ENCODE data around the gene CELF2. TPM values are rescaled to one million over a fixed set of nuclear protein-coding genes. Genes with fewer than 3 reads are reported as not detected.

The CELF2 gene
- total RNA-seq, 1 experiment from 2014 or later, result 0.27 TPM

- no peaks in the 10 kb centered on the region for H3K4me1 ChIP-seq
- BruUV-seq (replicated peaks), result no TSS peak
- intact Hi-C loops (cut with micrococcal nuclease; ENCODE audit: unreplicated experiment), result no loop called here
- no peaks in the 10 kb centered on the region; the same call in 1 of the 2 replicates for H3K27me3 ChIP-seq (replicated peaks; ENCODE audit: control insufficient read depth, insufficient read depth, low read length)
- Mint-ChIP-seq H3K4me3 (ENCODE audit: unreplicated experiment) (no peak overlapping the region), H3K27me3 (ENCODE audit: insufficient read depth, unreplicated experiment) (peaks cover 9% of the 10 kb centered on the region), H3K4me1 (ENCODE audit: low read depth, unreplicated experiment) (no peaks in the 10 kb centered on the region), H3K27ac (ENCODE audit: unreplicated experiment) (no peak overlapping the region), H3K36me3 (ENCODE audit: insufficient read depth, unreplicated experiment) (no peaks in the 10 kb centered on the region), H3K9me3 (ENCODE audit: unreplicated experiment) (no peaks in the 10 kb centered on the region)
- ChIA-PET POLR2A (no interaction called here), CTCF (interaction anchor here (0.5 kb wide), 1 partner anchor 35 kb away, joined by 3 read pairs; no protein-coding TSS in a partner anchor)
- no peak for DNase-seq
- H3K36me3 ChIP-seq (ENCODE audit: control insufficient read depth, insufficient read depth, low read length), result no peaks in the 10 kb centered on the region
- H3K4me3 ChIP-seq (ENCODE audit: low read depth, low read length), result no peak overlapping the region
- no peak for TF ChIP-seq CTCF (IDR thresholded peaks at IDR 0.05; ENCODE audit: insufficient read depth in 1 of 2, low read depth in 1 of 2, low read length in 1 of 2, severe bottlenecking in 1 of 2, unreplicated experiment in 1 of 2)
- no peaks in the 10 kb centered on the region for H3K9me3 ChIP-seq
These were observed 226.0 kb downstream of the CELF2 start for GRCh38 chr10:11243425-11244222.

GRCh38 chr10:11245095-11245479 lies 227.4 kb downstream of the CELF2 start:
- H3K27ac Mint-ChIP-seq (ENCODE audit: unreplicated experiment), result no peak overlapping the region
- ChIA-PET POLR2A (no interaction called here), CTCF (no interaction called here)
- Histone ChIP-seq H3K4me3 (ENCODE audit: low read depth, low read length) (no peak overlapping the region), H3K27me3 (replicated peaks; ENCODE audit: control insufficient read depth, insufficient read depth, low read length) (no peaks in the 10 kb centered on the region; the same call in 1 of the 2 replicates), H3K4me1 (no peaks in the 10 kb centered on the region), H3K9me3 (no peaks in the 10 kb centered on the region), H3K36me3 (ENCODE audit: control insufficient read depth, insufficient read depth, low read length) (no peaks in the 10 kb centered on the region)
- no peaks in the 10 kb centered on the region for H3K36me3 Mint-ChIP-seq (ENCODE audit: insufficient read depth, unreplicated experiment)
- BruUV-seq (replicated peaks), result no TSS peak
- H3K4me1 Mint-ChIP-seq (ENCODE audit: low read depth, unreplicated experiment), result no peaks in the 10 kb centered on the region
- no peak overlapping the region for H3K4me3 Mint-ChIP-seq (ENCODE audit: unreplicated experiment)
- H3K27me3 Mint-ChIP-seq (ENCODE audit: insufficient read depth, unreplicated experiment), result peaks cover 17% of the 10 kb centered on the region
- no peak for TF ChIP-seq CTCF (IDR thresholded peaks at IDR 0.05; ENCODE audit: insufficient read depth in 1 of 2, low read depth in 1 of 2, low read length in 1 of 2, severe bottlenecking in 1 of 2, unreplicated experiment in 1 of 2)
- H3K9me3 Mint-ChIP-seq (ENCODE audit: unreplicated experiment), result no peaks in the 10 kb centered on the region
- intact Hi-C loops (cut with micrococcal nuclease; ENCODE audit: unreplicated experiment), result no loop called here
- no peak for DNase-seq

- H3K4me1 ChIP-seq, result no peaks in the 10 kb centered on the region
- ChIA-PET CTCF (no interaction called here), POLR2A (no interaction called here)
- no peaks in the 10 kb centered on the region for H3K9me3 ChIP-seq
- no TSS peak for BruUV-seq (replicated peaks)
- intact Hi-C loops (cut with micrococcal nuclease; ENCODE audit: unreplicated experiment), result no loop called here
- Mint-ChIP-seq H3K27ac (ENCODE audit: unreplicated experiment) (no peak overlapping the region), H3K36me3 (ENCODE audit: insufficient read depth, unreplicated experiment) (no peaks in the 10 kb centered on the region), H3K27me3 (ENCODE audit: insufficient read depth, unreplicated experiment) (peaks cover 20% of the 10 kb centered on the region), H3K4me3 (ENCODE audit: unreplicated experiment) (no peak overlapping the region), H3K4me1 (ENCODE audit: low read depth, unreplicated experiment) (no peaks in the 10 kb centered on the region), H3K9me3 (ENCODE audit: unreplicated experiment) (no peaks in the 10 kb centered on the region)
- DNase-seq, result no peak
- no peak overlapping the region for H3K4me3 ChIP-seq (ENCODE audit: low read depth, low read length)
- H3K36me3 ChIP-seq (ENCODE audit: control insufficient read depth, insufficient read depth, low read length), result no peaks in the 10 kb centered on the region
- no peak for TF ChIP-seq CTCF (IDR thresholded peaks at IDR 0.05; ENCODE audit: insufficient read depth in 1 of 2, low read depth in 1 of 2, low read length in 1 of 2, severe bottlenecking in 1 of 2, unreplicated experiment in 1 of 2)
- H3K27me3 ChIP-seq (replicated peaks; ENCODE audit: control insufficient read depth, insufficient read depth, low read length), result no peaks in the 10 kb centered on the region; the same call in 1 of the 2 replicates
These were observed 227.8 kb downstream of the CELF2 start for GRCh38 chr10:11245510-11245909.
